Trophoblast cell (in vitro differentiated cells and primary cell): ENCODE measurements around the gene RTN4.

Experiments
- DNase-seq, 2 donors: peaks; one replicate each; pipeline ENCODE4 v3.0.0-alpha.2; 2016
- H2AFZ ChIP-seq: 2 replicates; pipeline ENCODE4 v1.6.1; 2013; ENCODE audit warnings: low read length, moderate library complexity, mild to moderate bottlenecking; ENCODE audit not compliant: insufficient read depth, poor library complexity
- H2AK5ac ChIP-seq: 2 replicates; pipeline ENCODE4 v1.6.1; 2013; ENCODE audit warnings: mild to moderate bottlenecking, low read length
- H2BK120ac ChIP-seq: 2 replicates; pipeline ENCODE4 v1.6.1; 2013; ENCODE audit warnings: low read length, mild to moderate bottlenecking, moderate library complexity; ENCODE audit not compliant: insufficient read depth, poor library complexity
- H2BK12ac ChIP-seq: 2 replicates; pipeline ENCODE4 v1.6.1; 2013; ENCODE audit warnings: mild to moderate bottlenecking, low read length, moderate library complexity
- H2BK5ac ChIP-seq: 2 replicates; pipeline ENCODE4 v1.6.1; 2013; ENCODE audit warnings: low read length, low read depth, moderate library complexity, mild to moderate bottlenecking; ENCODE audit not compliant: poor library complexity
- H3K14ac ChIP-seq: 2 replicates; pipeline ENCODE4 v1.6.1; 2013; ENCODE audit warnings: mild to moderate bottlenecking, low read length
- H3K18ac ChIP-seq: 2 replicates; pipeline ENCODE4 v1.6.1; 2013; ENCODE audit warnings: mild to moderate bottlenecking, low read length
- H3K23ac ChIP-seq: 2 replicates; pipeline ENCODE4 v1.6.1; 2013; ENCODE audit warnings: low read length
- H3K27ac ChIP-seq: 2 replicates; pipeline ENCODE4 v1.5.1; 2013; ENCODE audit warnings: low read depth, mild to moderate bottlenecking, inconsistent platforms, low read length, moderate library complexity
- H3K27me3 ChIP-seq: 2 replicates; pipeline ENCODE4 v1.6.1; 2013; ENCODE audit warnings: inconsistent platforms, mild to moderate bottlenecking, low read length, moderate library complexity; ENCODE audit not compliant: insufficient read depth
- H3K36me3 ChIP-seq, 2 experiments: 1 replicate in 1 of 2; 2 replicates in 1 of 2; pipeline ENCODE4 v1.6.1; 2013; ENCODE audit warnings: low read length in 2 of 2, mild to moderate bottlenecking in 2 of 2, moderate library complexity in 1 of 2; ENCODE audit not compliant: insufficient read depth in 2 of 2, control insufficient read depth in 1 of 2
- H3K4ac ChIP-seq: 2 replicates; pipeline ENCODE4 v1.6.1; 2013; ENCODE audit warnings: low read depth, mild to moderate bottlenecking, low read length, moderate library complexity
- H3K4me1 ChIP-seq, 2 experiments: 1 replicate in 1 of 2; 2 replicates in 1 of 2; pipeline ENCODE4 v1.6.1; 2013; ENCODE audit warnings: low read length in 2 of 2, mild to moderate bottlenecking in 2 of 2, moderate library complexity in 1 of 2; ENCODE audit not compliant: insufficient read depth in 2 of 2, control insufficient read depth in 1 of 2
- H3K4me2 ChIP-seq: 2 replicates; pipeline ENCODE4 v1.6.1; 2013; ENCODE audit warnings: inconsistent platforms, mild to moderate bottlenecking, low read length, moderate library complexity
- H3K4me3 ChIP-seq: 2 replicates; pipeline ENCODE4 v1.5.1; 2013; ENCODE audit warnings: mild to moderate bottlenecking, low read depth, low read length, inconsistent platforms
- H3K79me1 ChIP-seq: one replicate; pipeline ENCODE4 v1.6.1; 2013; ENCODE audit warnings: low read length
- H3K79me2 ChIP-seq: 2 replicates; pipeline ENCODE4 v1.6.1; 2013; ENCODE audit warnings: low read length, mild to moderate bottlenecking; ENCODE audit not compliant: control insufficient read depth, insufficient read depth, poor library complexity
- H3K9ac ChIP-seq: 2 replicates; pipeline ENCODE4 v1.6.1; 2013; ENCODE audit warnings: mild to moderate bottlenecking, low read length
- H3K9me3 ChIP-seq: 2 replicates; pipeline ENCODE4 v1.6.1; 2013; ENCODE audit warnings: low read depth, mild to moderate bottlenecking, control low read depth, inconsistent platforms, low read length; ENCODE audit not compliant: insufficient read depth
- H4K12ac ChIP-seq: 2 replicates; pipeline ENCODE4 v1.6.1; 2013; ENCODE audit warnings: low read depth, mild to moderate bottlenecking, low read length, moderate library complexity
- H4K8ac ChIP-seq: 2 replicates; pipeline ENCODE4 v1.6.1; 2013; ENCODE audit warnings: low read depth, mild to moderate bottlenecking, low read length, moderate library complexity
- H4K91ac ChIP-seq: one replicate; pipeline ENCODE4 v1.6.1; 2013; ENCODE audit warnings: low read depth, mild to moderate bottlenecking, low read length, moderate library complexity
- WGBS: extraction: QIAGEN DNeasy Blood & Tissue Kit; methylation state at CpG from one replicate; pipeline ENCODE4 v1.1.7; 2013; ENCODE audit warnings: missing lambda C conversion rate; ENCODE audit not compliant: insufficient read length, insufficient coverage; ENCODE audit errors: extremely low coverage; 5-methylcytosine and 5-hydroxymethylcytosine counted together

RTN4 gene

DNA sequence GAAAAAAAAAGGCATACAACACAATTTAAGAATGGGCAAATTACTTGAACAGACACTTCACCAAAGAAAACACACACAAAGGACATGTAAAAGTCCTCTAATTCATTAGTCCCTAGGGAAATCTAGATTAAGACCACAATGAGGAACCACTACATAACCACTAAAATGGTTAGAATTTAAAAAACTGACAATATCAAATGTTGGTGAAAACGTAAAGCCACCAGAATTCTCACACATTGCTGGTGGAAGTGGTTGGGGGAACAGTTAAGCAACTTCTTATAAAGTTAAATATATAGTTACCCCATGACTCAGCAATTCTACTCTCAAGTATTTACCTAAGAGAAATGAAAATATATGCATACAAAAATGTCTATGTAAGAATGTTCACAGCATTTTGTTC lies 11.8 kb downstream of the RTN4 start:
- H3K9ac ChIP-seq = no peak overlapping the region
- no peak overlapping the region for H2BK120ac ChIP-seq
- H3K27ac ChIP-seq = no peak overlapping the region
- WGBS = no CpG with 5 or more reads among the region's 1 CpG
- no peak overlapping the region for H4K12ac ChIP-seq
- no peak overlapping the region for H2BK12ac ChIP-seq
- H3K4ac ChIP-seq = no peak overlapping the region
- H4K8ac ChIP-seq = no peak overlapping the region
- no peak overlapping the region for H4K91ac ChIP-seq
- H3K18ac ChIP-seq = no peak overlapping the region
- no peak overlapping the region for H2AFZ ChIP-seq
- no peak for DNase-seq
- H3K4me3 ChIP-seq = no peak overlapping the region
- no peaks in the 10 kb centered on the region for H3K27me3 ChIP-seq
- no peaks in the 10 kb centered on the region for H3K79me1 ChIP-seq
- no peak overlapping the region for H3K4me2 ChIP-seq
- no peak overlapping the region for H2BK5ac ChIP-seq
- H3K9me3 ChIP-seq = no peaks in the 10 kb centered on the region
- no peak overlapping the region for H3K14ac ChIP-seq
- H3K79me2 ChIP-seq = peaks cover 10% of the 10 kb centered on the region
- H3K23ac ChIP-seq = no peak overlapping the region
- H2AK5ac ChIP-seq = no peak overlapping the region
- H3K36me3 ChIP-seq = no peaks in the 10 kb centered on the region
- H3K4me1 ChIP-seq = no peaks in the 10 kb centered on the region

DNA sequence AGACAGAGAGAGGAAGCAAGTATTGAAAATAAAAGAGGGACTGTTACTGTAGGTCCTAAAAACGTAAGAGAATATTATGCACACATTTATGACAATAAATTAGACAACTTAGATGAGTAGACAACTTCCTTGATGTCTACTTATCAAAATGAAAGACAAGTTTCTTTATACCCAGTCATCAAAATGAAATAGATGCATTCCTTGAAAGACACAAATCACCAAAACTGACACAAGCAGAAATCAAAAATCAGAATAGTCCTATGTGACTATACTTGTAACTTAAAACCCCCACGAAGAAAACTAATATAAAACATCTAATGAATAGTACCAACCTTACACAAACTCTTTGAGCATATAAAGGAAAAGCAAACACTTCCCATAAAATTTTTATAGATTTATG lies 14.5 kb downstream of the RTN4 start:
- H3K23ac ChIP-seq = no peak overlapping the region
- no peak overlapping the region for H4K91ac ChIP-seq
- no peak overlapping the region for H3K14ac ChIP-seq
- no peak overlapping the region for H2BK120ac ChIP-seq
- H2BK5ac ChIP-seq = no peak overlapping the region
- no peak overlapping the region for H3K4me3 ChIP-seq
- H2AFZ ChIP-seq = no peak overlapping the region
- H3K4me2 ChIP-seq = no peak overlapping the region
- H3K9me3 ChIP-seq = no peaks in the 10 kb centered on the region
- WGBS = no CpG with 5 or more reads among the region's 2 CpGs
- no peak overlapping the region for H3K18ac ChIP-seq
- no peak overlapping the region for H2AK5ac ChIP-seq
- no peak overlapping the region for H3K27ac ChIP-seq
- H3K27me3 ChIP-seq = no peaks in the 10 kb centered on the region
- no peak overlapping the region for H3K4ac ChIP-seq
- no peak overlapping the region for H3K9ac ChIP-seq
- H3K79me2 ChIP-seq = peaks cover 23% of the 10 kb centered on the region
- H3K79me1 ChIP-seq = no peaks in the 10 kb centered on the region
- DNase-seq = no peak
- no peak overlapping the region for H4K8ac ChIP-seq
- H3K36me3 ChIP-seq = peaks cover 0 to 5% of the 10 kb centered on the region in 2 experiments
- H3K4me1 ChIP-seq = peaks cover 0 to 9% of the 10 kb centered on the region in 2 experiments
- H2BK12ac ChIP-seq = no peak overlapping the region
- H4K12ac ChIP-seq = no peak overlapping the region

DNA sequence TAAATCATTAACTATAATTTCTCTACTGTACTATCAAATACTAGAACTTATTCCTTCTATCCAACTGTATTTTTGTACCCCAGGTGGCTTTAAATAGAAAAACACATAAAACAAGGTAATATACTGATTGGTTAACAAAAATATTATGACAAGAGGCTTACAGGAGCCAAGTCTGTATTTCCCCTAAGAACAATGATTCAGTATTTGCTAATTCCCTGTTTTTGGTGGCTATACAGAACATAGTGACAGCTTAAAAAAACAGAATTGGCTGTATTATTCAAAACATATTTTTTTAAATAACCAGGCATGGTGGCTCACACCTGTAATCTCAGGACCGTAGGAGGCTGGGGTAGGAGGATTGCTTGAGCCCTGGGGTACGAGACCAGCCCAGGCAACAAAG lies 16.3 kb downstream of the RTN4 start:
- H3K79me1 ChIP-seq = no peaks in the 10 kb centered on the region

DNA sequence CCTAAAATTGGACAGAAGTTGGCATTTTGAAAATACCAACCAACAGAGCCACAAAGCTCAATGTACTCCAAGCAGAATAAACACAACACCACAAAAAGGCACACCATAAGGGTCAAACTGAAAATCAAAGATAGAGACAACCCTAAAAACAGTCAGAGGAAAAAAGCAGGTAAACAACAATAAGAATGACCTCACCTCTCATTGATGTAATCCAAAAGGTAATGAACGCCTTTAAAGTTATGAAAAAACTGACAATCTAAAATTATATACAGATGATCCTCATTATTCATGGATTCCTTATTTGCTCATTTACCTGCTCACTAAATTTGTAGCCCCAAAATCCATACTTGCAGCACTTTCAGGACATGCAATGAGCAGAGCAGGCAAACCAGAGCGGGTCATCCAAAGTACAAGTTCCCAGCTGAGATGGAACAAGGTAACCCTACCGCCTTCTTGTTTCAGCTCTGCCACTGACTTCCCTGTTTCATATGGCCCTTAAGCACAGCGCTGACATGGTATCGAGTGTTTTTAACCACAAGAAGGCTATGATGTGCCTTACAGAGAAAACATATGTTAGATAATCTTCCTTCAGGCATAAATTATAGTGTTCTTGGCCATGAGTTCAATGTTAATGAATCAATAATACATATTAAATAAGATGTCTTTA lies 17.0 kb downstream of the RTN4 start:
- Histone ChIP-seq H3K79me1 (no peaks in the 10 kb centered on the region), H2AFZ (no peak overlapping the region), H3K9ac (no peak overlapping the region), H3K9me3 (no peaks in the 10 kb centered on the region), H4K91ac (no peak overlapping the region), H3K18ac (no peak overlapping the region), H3K4me2 (no peak overlapping the region), H2BK120ac (no peak overlapping the region), H3K23ac (no peak overlapping the region), H2BK12ac (no peak overlapping the region), H4K12ac (no peak overlapping the region), H3K27me3 (no peaks in the 10 kb centered on the region), H3K36me3 (peaks cover 0 to 5% of the 10 kb centered on the region in 2 experiments), H3K4me3 (no peak overlapping the region), H3K4ac (peak overlapping the region; percentile 86), H3K4me1 (peaks cover 2 to 9% of the 10 kb centered on the region in 2 experiments), H3K27ac (no peak overlapping the region), H3K79me2 (peaks cover 23% of the 10 kb centered on the region), H2BK5ac (no peak overlapping the region), H2AK5ac (no peak overlapping the region), H3K14ac (no peak overlapping the region), H4K8ac (no peak overlapping the region)
- no peak for DNase-seq
- WGBS = no CpG with 5 or more reads among the region's 5 CpGs

More for the DNA sequence above, 16.3 kb downstream of the RTN4 start:
- no peak overlapping the region for H2BK5ac ChIP-seq
- no peak overlapping the region for H4K12ac ChIP-seq
- H3K79me2 ChIP-seq = peaks cover 21% of the 10 kb centered on the region
- WGBS = no CpG with 5 or more reads among the region's 2 CpGs
- H3K4me3 ChIP-seq = no peak overlapping the region
- no peak overlapping the region for H3K23ac ChIP-seq
- peaks cover 1 to 9% of the 10 kb centered on the region in 2 experiments for H3K4me1 ChIP-seq
- no peak overlapping the region for H3K9ac ChIP-seq
- H3K4me2 ChIP-seq = no peak overlapping the region
- H2AFZ ChIP-seq = no peak overlapping the region
- no peaks in the 10 kb centered on the region for H3K9me3 ChIP-seq
- H2BK120ac ChIP-seq = no peak overlapping the region
- no peak for DNase-seq
- peak overlapping the region; percentile 100 for H3K4ac ChIP-seq
- no peak overlapping the region for H2AK5ac ChIP-seq
- no peak overlapping the region for H4K8ac ChIP-seq
- no peak overlapping the region for H4K91ac ChIP-seq
- H3K14ac ChIP-seq = no peak overlapping the region
- no peak overlapping the region for H3K18ac ChIP-seq
- no peak overlapping the region for H2BK12ac ChIP-seq
- H3K27ac ChIP-seq = no peak overlapping the region
- H3K36me3 ChIP-seq = peaks cover 0 to 5% of the 10 kb centered on the region in 2 experiments
- H3K27me3 ChIP-seq = no peaks in the 10 kb centered on the region
